H1 (cell line): ENCODE results near the gene DMRTA1.
A peak's percentile ranks its signal among the peaks of the same experiment; 100 is the strongest.

ENCODE experiments used
- BRCA1 ChIP-seq: IDR thresholded peaks from 2 replicates; pipeline ENCODE4 v1.6.1; 2012; ENCODE audit warnings: low read depth, low read length, improper control_type of control experiment
- CTCF ChIP-seq, 3 experiments: IDR thresholded peaks; 1 replicate in 2 of 3; 2 replicates in 1 of 3; pipeline versions ENCODE4 v1.5.1 to v1.6.1; 2011; ENCODE audit warnings: low read length in 3 of 3, mild to moderate bottlenecking in 3 of 3, inconsistent platforms in 2 of 3, low read depth in 1 of 3, moderate library complexity in 1 of 3; ENCODE audit not compliant: insufficient read depth in 1 of 3; ENCODE audit errors: control extremely low read depth in 1 of 3
- E2F6 ChIP-seq: IDR thresholded peaks from 2 replicates; pipeline ENCODE4 v1.6.1; 2012; ENCODE audit warnings: inconsistent platforms
- EP300 ChIP-seq, 2 experiments: IDR thresholded peaks; 1 replicate in 1 of 2; 2 replicates in 1 of 2; pipeline ENCODE4 v1.6.1; 2011 to 2012; ENCODE audit warnings: low read depth in 2 of 2, low read length in 2 of 2, mild to moderate bottlenecking in 2 of 2, borderline replicate concordance in 1 of 2, inconsistent platforms in 1 of 2, moderate library complexity in 1 of 2
- NRF1 ChIP-seq: IDR thresholded peaks from 2 replicates; pipeline ENCODE4 v1.6.1; 2011; ENCODE audit warnings: mild to moderate bottlenecking, low read depth, low read length, improper control_type of control experiment
- POLR2A ChIP-seq, 2 experiments: IDR thresholded peaks; 1 replicate in 1 of 2; 2 replicates in 1 of 2; pipeline ENCODE4 v1.6.1; 2011; ENCODE audit warnings: low read depth in 2 of 2, low read length in 2 of 2, mild to moderate bottlenecking in 2 of 2; ENCODE audit errors: control extremely low read depth in 1 of 2
- POLR2AphosphoS5 ChIP-seq: IDR thresholded peaks from 2 replicates; pipeline ENCODE4 v1.6.1; 2011; ENCODE audit warnings: low read depth, low read length
- RBBP5 ChIP-seq: IDR thresholded peaks from 2 replicates; pipeline ENCODE4 v1.7.1; 2012; ENCODE audit warnings: low read depth, mild to moderate bottlenecking, inconsistent platforms, low read length, moderate library complexity, borderline replicate concordance
- RFX5 ChIP-seq: IDR thresholded peaks from 2 replicates; pipeline ENCODE4 v1.6.1; 2011; ENCODE audit warnings: low read depth, low read length, improper control_type of control experiment, borderline replicate concordance
- SUZ12 ChIP-seq: fragments of 200-600 bp; sonication (generic); IDR thresholded peaks from 2 replicates; pipeline ENCODE4 v1.6.1; 2012; ENCODE audit warnings: mild to moderate bottlenecking, inconsistent platforms, low read length, moderate library complexity, mixed read lengths
- TCF12 ChIP-seq: IDR thresholded peaks from 2 replicates; pipeline ENCODE4 v1.6.1; 2011; ENCODE audit warnings: low read depth, mild to moderate bottlenecking, low read length
- USF2 ChIP-seq: IDR thresholded peaks from 2 replicates; pipeline ENCODE4 v1.6.1; 2011; ENCODE audit warnings: low read length, improper control_type of control experiment

- peak in 1 of 2 experiments; percentile 51; a peak in 1 of 3 replicates for TF ChIP-seq POLR2A (IDR thresholded peaks at IDR 0.05; ENCODE audit: control extremely low read depth in 1 of 2, low read depth in 2 of 2, low read length in 2 of 2)
- peak in 1 of 3 experiments; percentile 36; a peak in 1 of 4 replicates for TF ChIP-seq CTCF (IDR thresholded peaks at IDR 0.05; ENCODE audit: control extremely low read depth in 1 of 3, insufficient read depth in 1 of 3, low read depth in 1 of 3, low read length in 3 of 3)
- TF ChIP-seq RFX5 = no peak
- TF ChIP-seq NRF1 = 0 out of 2 replicates have a peak, but pooled peaks have one; percentile 27
- TF ChIP-seq EP300 (IDR thresholded peaks at IDR 0.05; ENCODE audit: borderline replicate concordance in 1 of 2, low read depth in 2 of 2, low read length in 2 of 2) = no peak
- TF ChIP-seq USF2 = no peak
- peak; percentile 69; the same call in 1 of the 2 replicates for TF ChIP-seq RBBP5
- TF ChIP-seq E2F6 = peak; percentile 65; the same call in 1 of the 2 replicates
- TF ChIP-seq POLR2AphosphoS5 = peak; percentile 73; the same call in 1 of the 2 replicates
- TF ChIP-seq BRCA1 = no peak
- no peak for TF ChIP-seq SUZ12
- TF ChIP-seq TCF12 = no peak
Measured at GRCh38 chr9:22446950-22447617, 460 bp downstream of the DMRTA1 start.
